COR-L47 (cell line): Measurements from ENCODE around the gene UQCR11.
"Not testable (repeated sequence)": the region's sequence is repeated elsewhere in the genome, so short reads cannot be mapped to it uniquely, and the experiment has no call there.

Experiments
- DNase-seq: peaks from one replicate; lab custom pipeline; 2025; lab: John Stamatoyannopoulos, UW

The UQCR11 gene

DNA sequence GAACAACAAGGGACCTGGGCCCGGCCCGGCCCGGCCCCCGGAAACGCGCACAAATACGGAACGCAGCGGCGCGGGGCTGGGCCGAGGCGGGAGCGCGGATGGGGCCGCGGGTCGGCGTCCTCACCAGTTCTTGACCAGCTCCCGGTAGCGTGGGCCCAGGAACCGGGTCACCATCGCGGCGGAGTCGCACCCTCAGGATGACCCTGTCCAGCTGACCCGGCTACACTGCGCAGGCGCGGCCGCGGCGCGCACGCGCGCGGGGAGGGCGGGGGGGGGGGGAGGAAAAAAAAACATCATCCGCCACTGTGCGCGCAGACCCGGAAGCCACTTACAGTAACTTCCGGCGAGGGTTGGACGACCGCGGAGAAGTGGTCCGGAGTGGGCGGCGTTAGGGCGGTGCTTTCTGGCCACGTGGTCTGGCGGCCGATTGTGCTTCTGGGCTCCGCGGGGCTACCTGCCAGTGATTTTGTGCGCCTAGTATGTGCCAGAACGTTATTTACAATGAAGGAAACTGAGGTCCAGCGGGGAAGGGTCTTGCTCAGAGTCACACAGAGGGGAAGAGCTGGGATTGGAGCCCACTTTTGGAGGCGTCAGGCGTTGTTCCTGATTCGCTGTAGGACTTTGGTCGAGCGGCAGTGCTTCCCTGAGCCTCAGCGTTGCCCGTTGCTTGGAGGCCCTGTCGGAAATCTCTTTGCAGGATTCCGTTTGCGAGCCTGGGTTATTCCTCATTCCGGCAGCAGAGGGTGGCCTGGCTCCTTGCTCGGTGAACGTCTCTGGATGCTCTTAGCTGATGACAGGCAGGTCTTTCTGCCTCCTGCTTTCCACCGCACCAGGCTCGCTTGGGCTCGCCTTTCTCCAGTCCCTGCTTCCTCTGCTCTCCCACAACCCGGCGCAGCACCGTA, at the start of gene UQCR11:
Gene UQCR11 (minus strand): TSS at position 227 of the 902 bp plus-strand sequence. CDS start 53 bp downstream, at position 174.
- peak; percentile 93 for DNase-seq

DNA sequence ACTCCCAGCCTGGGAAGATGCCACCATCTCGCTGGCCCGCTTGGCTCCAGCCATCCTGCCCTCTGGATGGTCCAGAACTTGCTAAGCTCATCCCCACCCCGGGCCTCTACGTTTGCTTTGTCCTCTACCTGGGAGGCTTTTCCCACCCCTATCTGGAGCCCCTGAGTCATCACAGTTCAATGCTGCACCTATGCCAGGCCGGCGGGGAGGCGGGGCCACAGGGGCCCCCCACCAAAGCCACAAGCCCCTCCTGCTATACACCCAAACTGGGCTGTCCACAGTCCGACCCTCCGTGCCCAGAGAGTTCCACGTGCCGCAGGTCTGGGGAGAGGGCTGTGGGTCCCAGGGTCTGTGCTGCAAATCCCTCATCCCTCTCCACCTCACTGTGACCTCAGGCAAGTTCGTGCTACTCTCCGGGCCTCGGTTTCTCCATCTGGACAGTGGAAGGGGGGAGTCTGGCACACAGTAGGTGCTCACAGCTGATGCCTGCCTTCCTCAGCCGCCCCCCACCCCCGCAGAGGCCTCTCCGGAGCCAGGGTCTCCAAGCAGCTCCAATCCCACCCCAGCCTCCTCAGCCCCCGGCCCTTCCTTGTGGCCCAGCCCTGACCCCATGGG, 49.0 kb upstream of the UQCR11 start:
- DNase-seq: no peak

GRCh38 chr19:1653300-1653628, 48.0 kb upstream of the UQCR11 start:
- DNase-seq: no peak

GRCh38 chr19:1652471-1653299, 47.4 kb upstream of the UQCR11 start, which contains the start of gene TCF3:
Gene TCF3 (minus strand): TSS chr19:1652615. CDS start chr19:1650248, 2,367 bp downstream.
- DNase-seq: peak; percentile 99

DNA sequence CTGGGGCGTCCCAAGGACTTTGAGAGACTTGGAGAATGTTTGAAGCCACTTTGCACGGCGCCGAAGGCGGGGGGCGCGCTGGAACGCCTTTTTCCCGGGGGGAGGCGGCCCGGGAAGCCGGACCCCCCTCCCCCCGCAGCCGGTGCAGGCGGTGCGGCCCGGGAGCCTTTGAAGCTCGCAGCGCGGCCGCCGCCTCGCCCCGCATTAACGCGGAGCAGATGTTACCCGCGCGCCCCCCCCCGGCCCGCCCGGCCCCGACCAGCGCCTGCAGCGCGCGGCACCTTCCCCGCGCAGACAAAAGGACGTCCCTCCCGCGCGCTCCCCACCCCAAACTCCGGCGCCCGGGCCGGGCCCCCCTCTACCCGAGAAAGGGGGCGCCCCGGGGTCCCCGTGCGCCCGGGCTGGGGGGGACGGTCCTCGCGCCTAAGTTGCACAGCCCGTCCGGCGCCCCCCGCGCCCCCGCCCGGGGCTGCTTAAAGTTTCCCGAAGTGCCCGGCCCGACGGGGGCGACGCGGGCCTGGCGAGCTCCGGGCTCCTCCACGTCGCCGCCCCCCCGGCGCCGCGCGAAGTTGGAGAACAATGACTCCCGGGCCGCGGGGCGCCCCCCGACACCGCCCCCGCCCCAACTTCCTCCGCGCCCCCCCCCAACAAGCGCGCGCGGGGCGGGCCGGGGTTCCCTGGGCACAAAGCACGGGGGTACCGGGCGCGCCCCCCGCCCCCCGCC, 46.5 kb upstream of the UQCR11 start:
- peak; percentile 38 for DNase-seq

DNA sequence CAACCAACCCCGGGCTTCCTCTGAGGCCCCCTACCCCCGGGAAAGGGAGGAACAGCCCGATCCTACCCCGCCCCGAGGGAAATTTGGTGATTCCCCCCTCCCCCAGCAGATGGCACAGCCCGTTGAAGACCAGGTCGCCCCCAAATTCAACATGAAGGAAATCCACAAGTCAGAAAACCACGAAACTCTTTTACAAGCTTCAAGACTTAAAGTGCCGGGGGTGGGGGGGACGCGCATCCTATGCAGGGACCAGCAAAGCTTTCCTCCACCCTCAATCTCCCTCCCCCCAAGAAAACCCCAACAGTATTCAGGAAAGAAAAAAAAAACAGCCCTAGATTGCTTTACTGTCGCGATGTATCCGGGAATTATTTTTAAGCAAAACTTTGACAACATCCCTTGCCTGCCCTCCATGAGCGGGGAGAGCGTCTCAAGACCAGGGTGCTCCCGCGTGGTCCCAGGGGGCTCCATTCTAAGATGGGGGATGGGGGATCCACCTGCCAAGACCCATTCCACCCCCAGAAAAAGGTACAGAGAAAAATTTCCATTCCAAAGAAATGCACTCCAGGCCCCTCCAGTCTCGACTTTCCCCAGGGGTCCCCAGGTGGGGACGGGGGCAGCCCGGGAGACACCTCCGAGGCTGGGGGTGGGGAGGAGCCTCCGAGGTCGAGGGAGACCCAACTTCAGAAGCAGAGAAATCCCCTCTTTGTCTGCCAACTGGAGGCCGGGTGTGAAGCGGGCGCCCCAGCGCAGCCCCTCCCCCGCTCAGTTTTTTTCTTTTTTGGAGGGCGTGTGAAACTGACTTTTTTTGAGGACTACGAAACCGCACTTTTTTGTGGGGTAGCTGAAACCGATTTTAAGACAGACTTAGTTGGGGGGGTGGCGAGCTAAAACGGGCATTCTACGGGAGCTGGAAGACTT, 45.6 kb upstream of the UQCR11 start:
- peak; percentile 19 for DNase-seq

DNA sequence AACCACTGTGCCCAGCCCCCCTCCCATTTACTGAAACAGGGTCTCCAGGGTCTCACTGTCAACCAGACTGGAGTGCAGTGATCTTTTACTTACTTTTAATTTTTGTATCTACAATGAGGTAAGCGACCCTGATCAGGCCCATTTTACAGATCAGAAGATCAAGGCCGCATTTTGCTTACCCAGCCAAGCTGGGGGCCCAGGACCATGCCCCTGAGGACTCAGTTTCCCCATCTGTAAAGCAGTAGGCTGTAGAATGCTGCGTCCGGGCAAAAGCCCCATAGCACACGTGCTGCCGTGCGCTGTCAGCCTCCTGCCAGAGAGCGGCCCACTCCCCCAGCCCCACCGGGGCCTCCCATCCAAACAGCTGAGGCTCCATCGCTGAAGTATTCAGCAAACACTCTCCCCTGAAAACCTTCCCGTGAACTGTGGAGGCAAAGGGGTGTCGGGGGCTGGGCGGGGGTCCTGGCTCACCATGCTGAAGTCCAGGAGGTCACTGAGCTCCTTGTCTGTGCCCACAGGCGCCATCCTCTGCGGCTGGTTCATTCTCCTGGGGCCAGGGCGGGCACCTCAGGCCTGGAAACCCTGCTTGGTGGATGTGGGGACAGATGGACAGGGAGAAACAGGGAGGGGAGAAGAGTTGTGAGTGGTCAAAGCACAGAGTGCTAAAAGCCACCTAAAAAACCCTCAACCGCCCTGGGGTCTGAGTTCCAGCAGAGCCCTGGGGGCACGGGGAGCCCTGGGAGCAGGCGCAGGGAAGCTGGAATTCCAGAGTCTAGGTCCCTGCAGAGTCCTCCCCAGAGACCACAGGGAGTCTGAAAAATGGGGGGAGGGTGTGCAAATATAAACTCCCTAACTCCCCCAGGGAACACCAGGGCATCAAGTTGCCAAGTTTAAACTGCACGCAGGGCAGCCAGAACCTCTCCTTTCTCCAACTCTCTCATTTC, 44.7 kb upstream of the UQCR11 start:
- DNase-seq: no peak

DNA sequence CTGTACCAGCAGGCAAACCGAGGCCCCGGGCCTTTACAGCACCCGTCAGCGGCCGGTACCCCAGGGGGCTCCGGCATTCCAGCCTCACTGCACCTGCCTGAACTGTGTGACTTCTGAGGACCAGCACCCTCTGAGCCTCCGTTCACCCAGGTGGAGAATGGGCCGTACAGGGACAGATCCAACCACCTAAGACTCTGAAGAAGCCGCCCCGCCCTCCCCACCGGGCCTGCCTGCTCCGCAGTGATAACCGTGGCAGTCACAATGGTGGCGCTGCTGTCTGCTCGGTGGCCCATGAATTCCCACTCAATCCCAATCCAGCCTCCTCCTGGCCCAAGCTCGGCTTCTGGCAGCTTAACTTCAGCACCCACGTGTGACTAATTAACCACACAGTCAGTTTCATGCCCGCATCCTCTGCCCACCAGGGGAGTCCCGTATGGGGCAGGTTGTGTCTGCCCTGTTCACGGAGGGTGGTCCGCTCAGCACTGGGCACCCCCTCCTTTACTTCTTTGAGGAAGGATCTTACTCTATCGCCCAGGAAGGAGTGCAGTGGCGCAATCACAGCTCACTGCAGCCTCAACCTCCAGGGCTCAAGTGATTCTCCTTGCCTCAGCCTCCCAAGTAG, 43.8 kb upstream of the UQCR11 start:
- DNase-seq: no peak

GRCh38 chr19:1648459-1648849, 43.2 kb upstream of the UQCR11 start:
- no peak for DNase-seq

DNA sequence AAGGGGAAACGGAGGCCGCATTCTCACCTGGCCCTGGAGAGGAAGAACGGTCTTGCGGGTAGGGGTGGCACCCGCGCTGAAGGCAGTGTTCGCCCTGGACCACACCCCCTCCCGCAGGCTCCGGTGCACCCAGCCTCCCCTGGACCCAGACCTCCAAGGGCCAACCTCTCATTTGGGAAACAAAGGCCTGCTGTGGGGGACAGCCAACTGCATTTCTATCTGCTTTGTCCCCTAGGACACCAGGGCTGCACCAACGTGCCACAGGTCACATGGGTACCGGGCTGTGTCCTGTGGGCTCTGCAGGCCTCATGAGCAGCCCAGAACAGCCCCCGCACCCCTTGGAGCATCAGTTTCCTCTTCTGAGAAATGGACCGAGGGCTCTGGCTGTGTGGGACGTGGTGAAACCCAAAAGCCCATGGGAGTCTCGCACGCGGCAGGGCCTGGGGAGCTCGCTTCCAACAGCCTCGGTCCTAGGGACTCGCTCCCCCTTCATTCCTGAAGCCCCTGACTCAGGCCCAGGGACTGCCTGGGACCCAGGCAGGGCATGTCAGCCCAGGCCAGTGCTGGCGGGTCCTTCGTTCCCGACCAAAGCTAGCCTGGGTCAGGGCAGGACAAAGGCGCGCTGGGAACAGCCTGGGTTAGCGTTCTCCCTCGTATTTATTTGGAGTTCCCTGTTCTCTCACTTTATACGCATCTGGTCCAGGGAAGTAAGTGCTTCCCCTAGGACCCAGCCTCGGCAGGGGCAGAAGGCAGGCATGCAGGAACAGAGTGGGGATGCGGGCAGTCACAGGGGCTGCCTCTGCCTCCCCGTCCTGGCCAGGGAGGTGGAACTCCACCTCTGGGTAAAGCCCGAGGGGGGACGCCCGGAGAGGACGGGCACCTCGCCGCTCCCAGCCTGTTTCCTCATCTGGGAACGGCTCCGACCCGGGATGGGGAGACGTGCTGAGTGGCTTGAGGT, 42.5 kb upstream of the UQCR11 start:
- DNase-seq: no peak

DNA sequence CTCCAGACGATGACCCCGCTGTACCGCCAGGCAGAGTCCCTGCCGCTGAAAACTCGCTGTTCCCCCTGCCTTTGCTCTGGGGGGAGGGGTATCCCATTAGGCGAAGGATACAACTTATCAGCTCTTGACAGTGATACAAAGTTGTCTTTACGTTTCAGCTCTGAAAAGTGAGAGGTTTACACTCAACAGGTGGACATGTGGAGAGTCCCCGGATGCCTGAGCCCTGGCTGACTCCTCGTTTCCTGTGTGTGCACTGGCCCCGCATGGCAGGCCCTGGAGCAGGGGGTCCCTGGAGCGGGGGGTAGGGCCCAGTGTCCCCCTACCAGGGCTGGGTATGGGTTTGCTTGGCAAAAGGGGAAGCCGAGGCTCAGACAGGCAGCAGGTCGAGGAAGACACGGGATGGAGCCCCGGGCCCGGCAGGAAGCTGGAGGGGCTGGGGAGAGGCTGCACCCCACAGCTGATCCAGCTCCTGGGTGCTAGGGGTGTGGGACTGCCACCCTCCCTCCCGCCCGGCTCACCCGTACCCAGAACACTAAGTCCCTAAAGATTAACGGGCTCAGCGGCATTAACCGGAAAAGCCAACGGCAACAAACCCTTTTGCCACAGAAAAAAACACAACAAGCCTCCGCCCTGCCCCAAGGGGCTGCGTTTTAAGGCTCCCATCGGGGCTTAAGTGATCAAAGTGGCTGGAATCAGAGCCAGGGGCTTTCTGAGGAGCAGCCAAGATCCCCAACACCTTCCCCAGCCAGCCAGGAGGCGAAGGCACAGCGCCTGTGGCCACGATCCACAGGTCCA, 41.6 kb upstream of the UQCR11 start:
- no peak for DNase-seq

- DNase-seq: no peak
These were observed 40.9 kb upstream of the UQCR11 start for GRCh38 chr19:1646149-1646548.

- DNase-seq: no peak
These were observed 40.0 kb upstream of the UQCR11 start for GRCh38 chr19:1645299-1645698.

DNA sequence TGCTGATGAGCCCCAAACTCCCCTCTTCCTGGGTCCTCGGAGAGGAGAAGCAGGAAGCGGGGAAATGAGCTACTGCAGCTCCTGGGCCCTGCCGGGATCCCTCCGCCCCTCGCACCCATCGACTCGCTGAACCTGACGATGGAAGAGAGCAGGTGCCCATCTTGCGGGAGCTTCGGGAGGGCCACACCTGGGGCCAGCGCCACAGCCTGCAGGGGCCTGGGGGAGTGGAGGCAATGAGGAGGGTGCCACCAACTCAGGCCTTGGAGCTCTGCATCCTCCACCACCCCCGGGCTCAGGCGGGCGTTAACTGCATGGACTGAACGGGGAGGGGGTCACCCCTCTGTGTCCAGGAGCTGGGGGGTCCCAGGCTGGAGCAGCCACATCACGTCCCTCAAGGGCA, 38.8 kb upstream of the UQCR11 start:
- no peak for DNase-seq

GRCh38 chr19:1640893-1641448, 35.7 kb upstream of the UQCR11 start:
- DNase-seq: not testable (repeated sequence)

GRCh38 chr19:1636325-1637236, 31.3 kb upstream of the UQCR11 start:
- no peak for DNase-seq
